ENCODE data around the gene KCTD15. TPM values are rescaled to one million over a fixed set of nuclear protein-coding genes. Genes with fewer than 3 reads are reported as not detected.

KCTD15 gene
- total RNA-seq, 1 experiment from 2014 or later = 13.8 TPM

DNA sequence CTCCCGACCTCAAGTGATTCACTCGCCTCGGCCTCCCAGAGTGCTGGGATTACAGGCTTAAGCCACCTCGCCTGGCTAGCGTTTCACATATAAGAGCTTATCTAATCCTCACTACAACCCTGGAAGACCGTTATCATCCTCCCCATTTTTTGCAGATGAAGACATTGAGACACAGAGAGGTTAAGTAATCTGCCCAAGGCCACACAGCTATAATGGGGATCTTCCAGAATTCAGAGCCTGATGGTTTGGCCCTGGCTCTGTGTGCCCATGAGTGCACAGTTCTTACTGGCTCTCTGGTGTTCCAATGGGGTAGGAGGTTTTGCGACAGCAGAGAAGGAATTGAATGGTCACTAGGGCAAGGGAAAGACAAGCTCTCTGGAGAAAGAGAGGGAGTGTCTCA is 16.8 kb upstream of the KCTD15 start:
- no peaks in the 10 kb centered on the region for H3K79me2 ChIP-seq (ENCODE audit: low read depth)
- DNase-seq = no peak
- no peaks in the 10 kb centered on the region for H3K36me3 ChIP-seq (ENCODE audit: low read depth)
- H3K4me2 ChIP-seq = no peak overlapping the region
- no peaks in the 10 kb centered on the region for H3F3A ChIP-seq (ENCODE audit: insufficient read depth, low read depth)
- no peaks in the 10 kb centered on the region for H4K20me1 ChIP-seq (ENCODE audit: insufficient read depth)
- no peaks in the 10 kb centered on the region for H3K4me1 ChIP-seq (replicated peaks; ENCODE audit: insufficient read depth)
- no peak overlapping the region for H3K27ac ChIP-seq
- POLR2A ChIA-PET (ENCODE audit: unreplicated experiment) = no interaction called here
- intact Hi-C loops (cut with micrococcal nuclease; ENCODE audit: unreplicated experiment) = loop anchor here (2.0 kb wide), 1 partner anchor 567 kb away; no protein-coding TSS in a partner anchor
- no peak overlapping the region for H2AFZ ChIP-seq
- H3K27me3 ChIP-seq (ENCODE audit: insufficient read depth, low read depth) = peaks cover 63% of the 10 kb centered on the region
- H3K9me3 ChIP-seq (ENCODE audit: insufficient read depth, low read depth) = no peaks in the 10 kb centered on the region
- no TSS peak for BruUV-seq (replicated peaks)
- TF ChIP-seq EZH2 (IDR thresholded peaks at IDR 0.05; ENCODE audit: low read depth) (no peak), CTCF (conservative IDR thresholded peaks at IDR 0.05) (no peak)
- no peak overlapping the region for H3K4me3 ChIP-seq
- CTCF ChIA-PET = interaction anchor here (0.5 kb wide), 1 partner anchor 486 kb away, joined by 3 read pairs; no protein-coding TSS in a partner anchor
- no peaks in the 10 kb centered on the region for H3K9me2 ChIP-seq (ENCODE audit: insufficient read depth)

DNA sequence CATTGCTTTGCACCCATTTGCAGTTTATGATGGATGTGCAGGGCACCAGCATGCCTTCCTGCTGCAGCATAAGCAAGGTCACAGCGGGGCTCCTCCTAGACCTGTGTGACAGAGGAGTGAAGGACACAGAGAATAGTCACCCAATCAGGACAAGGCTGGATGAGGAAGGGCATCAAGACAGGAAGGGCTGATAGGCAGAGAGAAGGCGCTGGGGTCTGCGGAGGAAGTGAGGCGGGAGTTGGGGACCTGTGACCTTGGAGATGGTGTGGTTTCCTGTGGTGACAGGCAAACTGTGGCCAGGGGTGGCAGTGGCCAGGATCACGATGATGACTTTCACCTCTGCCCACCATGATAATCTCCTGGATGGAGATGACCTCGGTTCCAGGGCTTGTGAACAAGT is 16.4 kb upstream of the KCTD15 start:
- Histone ChIP-seq H3K4me3 (no peak overlapping the region), H2AFZ (no peak overlapping the region), H3K36me3 (ENCODE audit: low read depth) (no peaks in the 10 kb centered on the region), H4K20me1 (ENCODE audit: insufficient read depth) (no peaks in the 10 kb centered on the region), H3K4me2 (no peak overlapping the region), H3K79me2 (ENCODE audit: low read depth) (no peaks in the 10 kb centered on the region), H3F3A (ENCODE audit: insufficient read depth, low read depth) (no peaks in the 10 kb centered on the region), H3K9me2 (ENCODE audit: insufficient read depth) (no peaks in the 10 kb centered on the region), H3K4me1 (replicated peaks; ENCODE audit: insufficient read depth) (no peaks in the 10 kb centered on the region), H3K9me3 (ENCODE audit: insufficient read depth, low read depth) (no peaks in the 10 kb centered on the region), H3K27ac (no peak overlapping the region), H3K27me3 (ENCODE audit: insufficient read depth, low read depth) (peaks cover 67% of the 10 kb centered on the region)
- DNase-seq = no peak
- BruUV-seq (replicated peaks) = no TSS peak
- no peak for TF ChIP-seq EZH2 (IDR thresholded peaks at IDR 0.05; ENCODE audit: low read depth)
- no peak for TF ChIP-seq CTCF (conservative IDR thresholded peaks at IDR 0.05)
- intact Hi-C loops (cut with micrococcal nuclease; ENCODE audit: unreplicated experiment) = no loop called here
- POLR2A ChIA-PET (ENCODE audit: unreplicated experiment) = no interaction called here
- CTCF ChIA-PET = no interaction called here

GRCh38 chr19:33780746-33781145 is 15.9 kb upstream of the KCTD15 start:
- Histone ChIP-seq H4K20me1 (ENCODE audit: insufficient read depth) (no peaks in the 10 kb centered on the region), H3K36me3 (ENCODE audit: low read depth) (no peaks in the 10 kb centered on the region), H2AFZ (no peak overlapping the region), H3K9me3 (ENCODE audit: insufficient read depth, low read depth) (no peaks in the 10 kb centered on the region), H3K4me3 (no peak overlapping the region), H3F3A (ENCODE audit: insufficient read depth, low read depth) (no peaks in the 10 kb centered on the region), H3K79me2 (ENCODE audit: low read depth) (no peaks in the 10 kb centered on the region), H3K9me2 (ENCODE audit: insufficient read depth) (no peaks in the 10 kb centered on the region), H3K27ac (no peak overlapping the region), H3K4me2 (no peak overlapping the region), H3K4me1 (replicated peaks; ENCODE audit: insufficient read depth) (no peaks in the 10 kb centered on the region), H3K27me3 (ENCODE audit: insufficient read depth, low read depth) (peaks cover 72% of the 10 kb centered on the region)
- no peak for TF ChIP-seq CTCF (conservative IDR thresholded peaks at IDR 0.05)
- TF ChIP-seq EZH2 (IDR thresholded peaks at IDR 0.05; ENCODE audit: low read depth) = no peak
- no peak for DNase-seq
- intact Hi-C loops (cut with micrococcal nuclease; ENCODE audit: unreplicated experiment) = no loop called here
- no TSS peak for BruUV-seq (replicated peaks)
- CTCF ChIA-PET = no interaction called here
- POLR2A ChIA-PET (ENCODE audit: unreplicated experiment) = no interaction called here
